Measurements from ENCODE around the gene MOSPD2.

DNA sequence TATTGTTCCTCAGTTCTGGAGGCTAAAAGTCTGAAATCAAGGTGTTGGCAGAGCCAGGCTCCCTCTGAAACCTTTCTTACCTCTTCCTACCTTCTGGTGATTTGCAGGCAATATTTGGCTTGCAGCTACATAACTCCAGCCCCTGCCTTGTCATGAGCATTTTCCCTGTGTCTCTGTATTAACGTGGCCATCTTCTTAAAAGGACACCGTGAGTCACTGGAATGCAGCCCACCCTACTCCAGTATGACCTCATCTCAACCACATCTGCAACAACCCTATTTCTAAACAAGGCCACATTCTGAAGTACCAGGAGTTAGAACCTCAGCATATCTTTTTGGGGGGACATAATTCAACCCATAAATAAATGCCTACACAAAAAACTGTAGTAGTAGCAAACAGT is 41.1 kb upstream of the MOSPD2 start:
- TF ChIP-seq, protein P1, sequence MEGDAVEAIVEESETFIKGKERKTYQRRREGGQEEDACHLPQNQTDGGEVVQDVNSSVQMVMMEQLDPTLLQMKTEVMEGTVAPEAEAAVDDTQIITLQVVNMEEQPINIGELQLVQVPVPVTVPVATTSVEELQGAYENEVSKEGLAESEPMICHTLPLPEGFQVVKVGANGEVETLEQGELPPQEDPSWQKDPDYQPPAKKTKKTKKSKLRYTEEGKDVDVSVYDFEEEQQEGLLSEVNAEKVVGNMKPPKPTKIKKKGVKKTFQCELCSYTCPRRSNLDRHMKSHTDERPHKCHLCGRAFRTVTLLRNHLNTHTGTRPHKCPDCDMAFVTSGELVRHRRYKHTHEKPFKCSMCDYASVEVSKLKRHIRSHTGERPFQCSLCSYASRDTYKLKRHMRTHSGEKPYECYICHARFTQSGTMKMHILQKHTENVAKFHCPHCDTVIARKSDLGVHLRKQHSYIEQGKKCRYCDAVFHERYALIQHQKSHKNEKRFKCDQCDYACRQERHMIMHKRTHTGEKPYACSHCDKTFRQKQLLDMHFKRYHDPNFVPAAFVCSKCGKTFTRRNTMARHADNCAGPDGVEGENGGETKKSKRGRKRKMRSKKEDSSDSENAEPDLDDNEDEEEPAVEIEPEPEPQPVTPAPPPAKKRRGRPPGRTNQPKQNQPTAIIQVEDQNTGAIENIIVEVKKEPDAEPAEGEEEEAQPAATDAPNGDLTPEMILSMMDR (IDR thresholded peaks at IDR 0.05), result no peak
- no peak for TF ChIP-seq POLR2A (IDR thresholded peaks at IDR 0.05)

All from breast epithelium (tissue), 3 donors.